ENCODE data around the gene GLT8D1. TPM values are rescaled to one million over a fixed set of nuclear protein-coding genes. Genes with fewer than 3 reads are reported as not detected.

GLT8D1 gene
- total and polyA plus RNA-seq, 9 of the 15 experiments (the other 6 are each of a cell fraction or from before 2014, with no cell fraction given) = 14.1 to 65.9 (median 33.7) TPM

DNA sequence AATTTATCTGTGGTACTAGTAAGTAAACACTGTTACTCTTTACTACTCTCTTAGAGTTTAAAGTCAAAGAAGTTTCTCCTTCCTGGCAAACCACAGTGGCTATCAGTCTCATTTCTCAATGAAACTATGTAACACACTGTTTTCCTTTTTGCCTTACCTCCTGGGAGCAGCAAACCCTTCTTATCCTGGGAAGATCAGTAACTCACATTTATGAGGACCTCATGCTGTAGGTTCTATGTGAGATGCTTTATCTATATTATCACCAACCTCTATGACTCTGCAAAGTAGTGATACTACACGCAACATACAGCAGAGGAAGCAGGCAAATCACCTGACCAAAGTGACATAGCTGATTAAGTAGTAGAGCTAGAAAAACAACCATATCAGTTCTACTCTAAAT, 55.2 kb downstream of the GLT8D1 start (continued):
- TF ChIP-seq ELF2 (CRISPR knock-in tag; IDR thresholded peaks at IDR 0.05) = no peak
- no peak for TF ChIP-seq ETS2 (tag; IDR thresholded peaks at IDR 0.05; ENCODE audit: borderline replicate concordance, poor library complexity, severe bottlenecking)
- no peak for TF ChIP-seq IFI16 (CRISPR knock-in tag; IDR thresholded peaks at IDR 0.05)
- TF ChIP-seq, protein P1, sequence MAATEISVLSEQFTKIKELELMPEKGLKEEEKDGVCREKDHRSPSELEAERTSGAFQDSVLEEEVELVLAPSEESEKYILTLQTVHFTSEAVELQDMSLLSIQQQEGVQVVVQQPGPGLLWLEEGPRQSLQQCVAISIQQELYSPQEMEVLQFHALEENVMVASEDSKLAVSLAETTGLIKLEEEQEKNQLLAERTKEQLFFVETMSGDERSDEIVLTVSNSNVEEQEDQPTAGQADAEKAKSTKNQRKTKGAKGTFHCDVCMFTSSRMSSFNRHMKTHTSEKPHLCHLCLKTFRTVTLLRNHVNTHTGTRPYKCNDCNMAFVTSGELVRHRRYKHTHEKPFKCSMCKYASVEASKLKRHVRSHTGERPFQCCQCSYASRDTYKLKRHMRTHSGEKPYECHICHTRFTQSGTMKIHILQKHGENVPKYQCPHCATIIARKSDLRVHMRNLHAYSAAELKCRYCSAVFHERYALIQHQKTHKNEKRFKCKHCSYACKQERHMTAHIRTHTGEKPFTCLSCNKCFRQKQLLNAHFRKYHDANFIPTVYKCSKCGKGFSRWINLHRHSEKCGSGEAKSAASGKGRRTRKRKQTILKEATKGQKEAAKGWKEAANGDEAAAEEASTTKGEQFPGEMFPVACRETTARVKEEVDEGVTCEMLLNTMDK (IDR thresholded peaks at IDR 0.05; ENCODE audit: borderline replicate concordance, insufficient read depth, low read depth, low read length, poor library complexity, severe bottlenecking) = no peak
- TF ChIP-seq, protein P2, sequence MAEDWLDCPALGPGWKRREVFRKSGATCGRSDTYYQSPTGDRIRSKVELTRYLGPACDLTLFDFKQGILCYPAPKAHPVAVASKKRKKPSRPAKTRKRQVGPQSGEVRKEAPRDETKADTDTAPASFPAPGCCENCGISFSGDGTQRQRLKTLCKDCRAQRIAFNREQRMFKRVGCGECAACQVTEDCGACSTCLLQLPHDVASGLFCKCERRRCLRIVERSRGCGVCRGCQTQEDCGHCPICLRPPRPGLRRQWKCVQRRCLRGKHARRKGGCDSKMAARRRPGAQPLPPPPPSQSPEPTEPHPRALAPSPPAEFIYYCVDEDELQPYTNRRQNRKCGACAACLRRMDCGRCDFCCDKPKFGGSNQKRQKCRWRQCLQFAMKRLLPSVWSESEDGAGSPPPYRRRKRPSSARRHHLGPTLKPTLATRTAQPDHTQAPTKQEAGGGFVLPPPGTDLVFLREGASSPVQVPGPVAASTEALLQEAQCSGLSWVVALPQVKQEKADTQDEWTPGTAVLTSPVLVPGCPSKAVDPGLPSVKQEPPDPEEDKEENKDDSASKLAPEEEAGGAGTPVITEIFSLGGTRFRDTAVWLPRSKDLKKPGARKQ (CRISPR knock-in tag; IDR thresholded peaks at IDR 0.05) = no peak
- TF ChIP-seq CCNT2 (IDR thresholded peaks at IDR 0.05; ENCODE audit: borderline replicate concordance, extremely low read depth, insufficient read length, low read depth, low read length) = no peak
- peak; percentile 43; the same call in 1 of the 2 replicates for TF ChIP-seq ADNP (tag; IDR thresholded peaks at IDR 0.05)
- no peak for TF ChIP-seq NFXL1 (CRISPR knock-in tag; IDR thresholded peaks at IDR 0.05)
- TF ChIP-seq, protein P3, sequence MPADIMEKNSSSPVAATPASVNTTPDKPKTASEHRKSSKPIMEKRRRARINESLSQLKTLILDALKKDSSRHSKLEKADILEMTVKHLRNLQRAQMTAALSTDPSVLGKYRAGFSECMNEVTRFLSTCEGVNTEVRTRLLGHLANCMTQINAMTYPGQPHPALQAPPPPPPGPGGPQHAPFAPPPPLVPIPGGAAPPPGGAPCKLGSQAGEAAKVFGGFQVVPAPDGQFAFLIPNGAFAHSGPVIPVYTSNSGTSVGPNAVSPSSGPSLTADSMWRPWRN (IDR thresholded peaks at IDR 0.05; ENCODE audit: low read depth) = peak; percentile 46; the same call in 1 of the 2 replicates
- peak; percentile 45; the same call in 1 of the 2 replicates for TF ChIP-seq CTBP1 (IDR thresholded peaks at IDR 0.05; ENCODE audit: borderline replicate concordance)
- no peak for TF ChIP-seq CHD2 (IDR thresholded peaks at IDR 0.05; ENCODE audit: low read depth, low read length)
- TF ChIP-seq FUS (optimal IDR thresholded peaks at IDR 0.05; ENCODE audit: low read depth, low read length) = no peak
- TF ChIP-seq, protein P4, sequence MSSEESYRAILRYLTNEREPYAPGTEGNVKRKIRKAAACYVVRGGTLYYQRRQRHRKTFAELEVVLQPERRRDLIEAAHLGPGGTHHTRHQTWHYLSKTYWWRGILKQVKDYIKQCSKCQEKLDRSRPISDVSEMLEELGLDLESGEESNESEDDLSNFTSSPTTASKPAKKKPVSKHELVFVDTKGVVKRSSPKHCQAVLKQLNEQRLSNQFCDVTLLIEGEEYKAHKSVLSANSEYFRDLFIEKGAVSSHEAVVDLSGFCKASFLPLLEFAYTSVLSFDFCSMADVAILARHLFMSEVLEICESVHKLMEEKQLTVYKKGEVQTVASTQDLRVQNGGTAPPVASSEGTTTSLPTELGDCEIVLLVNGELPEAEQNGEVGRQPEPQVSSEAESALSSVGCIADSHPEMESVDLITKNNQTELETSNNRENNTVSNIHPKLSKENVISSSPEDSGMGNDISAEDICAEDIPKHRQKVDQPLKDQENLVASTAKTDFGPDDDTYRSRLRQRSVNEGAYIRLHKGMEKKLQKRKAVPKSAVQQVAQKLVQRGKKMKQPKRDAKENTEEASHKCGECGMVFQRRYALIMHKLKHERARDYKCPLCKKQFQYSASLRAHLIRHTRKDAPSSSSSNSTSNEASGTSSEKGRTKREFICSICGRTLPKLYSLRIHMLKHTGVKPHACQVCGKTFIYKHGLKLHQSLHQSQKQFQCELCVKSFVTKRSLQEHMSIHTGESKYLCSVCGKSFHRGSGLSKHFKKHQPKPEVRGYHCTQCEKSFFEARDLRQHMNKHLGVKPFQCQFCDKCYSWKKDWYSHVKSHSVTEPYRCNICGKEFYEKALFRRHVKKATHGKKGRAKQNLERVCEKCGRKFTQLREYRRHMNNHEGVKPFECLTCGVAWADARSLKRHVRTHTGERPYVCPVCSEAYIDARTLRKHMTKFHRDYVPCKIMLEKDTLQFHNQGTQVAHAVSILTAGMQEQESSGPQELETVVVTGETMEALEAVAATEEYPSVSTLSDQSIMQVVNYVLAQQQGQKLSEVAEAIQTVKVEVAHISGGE (CRISPR knock-in tag; IDR thresholded peaks at IDR 0.05) = no peak
- TF ChIP-seq TBP (optimal IDR thresholded peaks at IDR 0.05; ENCODE audit: low read depth, low read length) = no peak
- TF ChIP-seq, protein P5, sequence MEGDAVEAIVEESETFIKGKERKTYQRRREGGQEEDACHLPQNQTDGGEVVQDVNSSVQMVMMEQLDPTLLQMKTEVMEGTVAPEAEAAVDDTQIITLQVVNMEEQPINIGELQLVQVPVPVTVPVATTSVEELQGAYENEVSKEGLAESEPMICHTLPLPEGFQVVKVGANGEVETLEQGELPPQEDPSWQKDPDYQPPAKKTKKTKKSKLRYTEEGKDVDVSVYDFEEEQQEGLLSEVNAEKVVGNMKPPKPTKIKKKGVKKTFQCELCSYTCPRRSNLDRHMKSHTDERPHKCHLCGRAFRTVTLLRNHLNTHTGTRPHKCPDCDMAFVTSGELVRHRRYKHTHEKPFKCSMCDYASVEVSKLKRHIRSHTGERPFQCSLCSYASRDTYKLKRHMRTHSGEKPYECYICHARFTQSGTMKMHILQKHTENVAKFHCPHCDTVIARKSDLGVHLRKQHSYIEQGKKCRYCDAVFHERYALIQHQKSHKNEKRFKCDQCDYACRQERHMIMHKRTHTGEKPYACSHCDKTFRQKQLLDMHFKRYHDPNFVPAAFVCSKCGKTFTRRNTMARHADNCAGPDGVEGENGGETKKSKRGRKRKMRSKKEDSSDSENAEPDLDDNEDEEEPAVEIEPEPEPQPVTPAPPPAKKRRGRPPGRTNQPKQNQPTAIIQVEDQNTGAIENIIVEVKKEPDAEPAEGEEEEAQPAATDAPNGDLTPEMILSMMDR (IDR thresholded peaks at IDR 0.05 in 2 of 3, conservative IDR thresholded peaks at IDR 0.05 in 1 of 3; ENCODE audit: insufficient read depth in 2 of 3, low read depth in 1 of 3, low read length in 3 of 3) = no peak
- no peak for TF ChIP-seq PHB2 (IDR thresholded peaks at IDR 0.05; ENCODE audit: low read depth)
- no peak for TF ChIP-seq ZFX (CRISPR knock-in tag; IDR thresholded peaks at IDR 0.05)
- no peak for TF ChIP-seq HMGN3 (IDR thresholded peaks at IDR 0.05; ENCODE audit: borderline replicate concordance, extremely low read depth, insufficient read length, low read depth, low read length)
